SK-N-SH treated with all-trans-retinoic acid at 6 μM for 48 hours (cell line): ENCODE results near the gene RALGPS1.

Experiments
- ATAC-seq: fragments of 200-7000 bp; cut with Tn5 transposase; 3 replicates; pipeline ENCODE4 v1.9.1; 2020; ENCODE audit warnings: mild to moderate bottlenecking, moderate library complexity
- ARNTL ChIP-seq: fragments of 450-650 bp; formaldehyde crosslinking; IDR thresholded peaks from 2 replicates; pipeline ENCODE4 v1.5.0; 2020; ENCODE audit warnings: low read depth, mild to moderate bottlenecking, moderate library complexity, borderline replicate concordance
- BACH2 ChIP-seq: fragments of 250-450 bp; sonication (Bioruptor Pico); IDR thresholded peaks from 2 replicates; pipeline ENCODE4 v1.9.0; 2021; ENCODE audit warnings: mild to moderate bottlenecking, borderline replicate concordance
- CREB5 ChIP-seq: fragments of 250-450 bp; sonication (Bioruptor Pico); IDR thresholded peaks from 2 replicates; pipeline ENCODE4 v1.5.1; 2020; ENCODE audit warnings: low read depth, mild to moderate bottlenecking, moderate library complexity
- CSDC2 ChIP-seq: fragments of 250-450 bp; sonication (Bioruptor Pico); IDR thresholded peaks from 2 replicates; pipeline ENCODE4 v1.5.0; 2020; ENCODE audit warnings: mild to moderate bottlenecking, moderate library complexity
- ESRRG ChIP-seq: fragments of 250-450 bp; sonication (Bioruptor Pico); IDR thresholded peaks from 2 replicates; pipeline ENCODE4 v1.6.1; 2021; ENCODE audit warnings: mild to moderate bottlenecking
- GLIS3 ChIP-seq: fragments of 250-450 bp; sonication (Bioruptor Pico); IDR thresholded peaks from 2 replicates; pipeline ENCODE4 v1.5.0; 2020; ENCODE audit warnings: mild to moderate bottlenecking, moderate library complexity
- ISL1 ChIP-seq: fragments of 250-450 bp; sonication (Bioruptor Pico); IDR thresholded peaks from 2 replicates; pipeline ENCODE4 v2.1.2; 2022; ENCODE audit warnings: mild to moderate bottlenecking, moderate library complexity
- OSR1 ChIP-seq: fragments of 250-450 bp; sonication (Bioruptor Pico); IDR thresholded peaks from 2 replicates; pipeline ENCODE4 v1.8.0; 2022; ENCODE audit warnings: moderate library complexity, mild to moderate bottlenecking, inconsistent platforms
- PATZ1 ChIP-seq: fragments of 250-450 bp; sonication (Bioruptor Pico); IDR thresholded peaks from 2 replicates; pipeline ENCODE4 v1.8.0; 2020; ENCODE audit warnings: mild to moderate bottlenecking, moderate library complexity, borderline replicate concordance
- POU6F1 ChIP-seq: fragments of 250-450 bp; sonication (Bioruptor Pico); IDR thresholded peaks from 2 replicates; pipeline ENCODE4 v1.8.0; 2021; ENCODE audit warnings: low read depth, mild to moderate bottlenecking, moderate library complexity, borderline replicate concordance
- PPARA ChIP-seq: fragments of 250-450 bp; sonication (Bioruptor Pico); IDR thresholded peaks from 2 replicates; pipeline ENCODE4 v1.5.0; 2020; ENCODE audit warnings: mild to moderate bottlenecking, borderline replicate concordance
- RARB ChIP-seq: fragments of 250-450 bp; sonication (Bioruptor Pico); IDR thresholded peaks from 2 replicates; pipeline ENCODE4 v1.8.0; 2021; ENCODE audit warnings: mild to moderate bottlenecking, moderate library complexity
- SNAI2 ChIP-seq: fragments of 250-450 bp; sonication (Bioruptor Pico); IDR thresholded peaks from 2 replicates; pipeline ENCODE4 v1.5.0; 2020; ENCODE audit warnings: mild to moderate bottlenecking, moderate library complexity
- TCF4 ChIP-seq: fragments of 250-450 bp; sonication (Bioruptor Pico); IDR thresholded peaks from 2 replicates; pipeline ENCODE4 v1.8.0; 2021; ENCODE audit warnings: mild to moderate bottlenecking, moderate library complexity, borderline replicate concordance
- TOX ChIP-seq: fragments of 250-450 bp; sonication (Bioruptor Pico); IDR thresholded peaks from 2 replicates; pipeline ENCODE4 v1.8.0; 2021; ENCODE audit warnings: mild to moderate bottlenecking, moderate library complexity, borderline replicate concordance
- TSHZ2 ChIP-seq: fragments of 250-450 bp; sonication (Bioruptor Pico); IDR thresholded peaks from 2 replicates; pipeline ENCODE4 v1.5.0; 2020; ENCODE audit warnings: mild to moderate bottlenecking, moderate library complexity
- ZFP3 ChIP-seq: fragments of 250-450 bp; sonication (Bioruptor Pico); IDR thresholded peaks from 2 replicates; pipeline ENCODE4 v1.5.0; 2020; ENCODE audit warnings: mild to moderate bottlenecking, moderate library complexity
- ZFP30 ChIP-seq: fragments of 450-650 bp; formaldehyde crosslinking; IDR thresholded peaks from 2 replicates; pipeline ENCODE4 v1.5.0; 2022; ENCODE audit warnings: mild to moderate bottlenecking, moderate library complexity
- ZNF565 ChIP-seq: fragments of 450-650 bp; formaldehyde crosslinking; conservative IDR thresholded peaks from 2 replicates; pipeline ENCODE4 v1.5.0; 2020; ENCODE audit warnings: low read depth, mild to moderate bottlenecking, moderate library complexity
- ZNF70 ChIP-seq: fragments of 450-650 bp; formaldehyde crosslinking; IDR thresholded peaks from 2 replicates; pipeline ENCODE4 v1.5.0; 2020; ENCODE audit warnings: mild to moderate bottlenecking, moderate library complexity
- ZNF8 ChIP-seq: fragments of 450-650 bp; formaldehyde crosslinking; IDR thresholded peaks from 2 replicates; pipeline ENCODE4 v1.5.0; 2020; ENCODE audit warnings: mild to moderate bottlenecking, moderate library complexity

The RALGPS1 gene

GRCh38 chr9:127174386-127175318, 260.1 kb downstream of the RALGPS1 start:
- ATAC-seq: no peak
- no peak for TF ChIP-seq TOX (CRISPR knock-in tag)
- no peak for TF ChIP-seq OSR1 (CRISPR knock-in tag)
- no peak for TF ChIP-seq CREB5
- TF ChIP-seq POU6F1 (CRISPR knock-in tag): no peak
- TF ChIP-seq PATZ1 (CRISPR knock-in tag): no peak
- no peak for TF ChIP-seq PPARA (CRISPR knock-in tag)
- no peak for TF ChIP-seq ISL1
- no peak for TF ChIP-seq ESRRG (CRISPR knock-in tag)
- no peak for TF ChIP-seq ZNF565 (CRISPR knock-in tag)
- TF ChIP-seq SNAI2 (CRISPR knock-in tag): no peak
- TF ChIP-seq TCF4 (CRISPR knock-in tag): no peak
- TF ChIP-seq ZFP30 (CRISPR knock-in tag): no peak
- TF ChIP-seq ZFP3 (CRISPR knock-in tag): no peak
- TF ChIP-seq RARB (CRISPR knock-in tag): no peak
- no peak for TF ChIP-seq ZNF8 (CRISPR knock-in tag)
- TF ChIP-seq ZNF70 (CRISPR knock-in tag): no peak
- TF ChIP-seq ARNTL (CRISPR knock-in tag): no peak

- TF ChIP-seq BACH2 (CRISPR knock-in tag) (no peak), PPARA (CRISPR knock-in tag) (no peak), ZFP30 (CRISPR knock-in tag) (no peak), OSR1 (CRISPR knock-in tag) (no peak), ZFP3 (CRISPR knock-in tag) (no peak), ZNF565 (CRISPR knock-in tag) (no peak), TSHZ2 (CRISPR knock-in tag) (no peak), ZNF70 (CRISPR knock-in tag) (no peak), ISL1 (no peak), RARB (CRISPR knock-in tag) (no peak), CSDC2 (CRISPR knock-in tag) (no peak), PATZ1 (CRISPR knock-in tag) (no peak), TOX (CRISPR knock-in tag) (no peak), ARNTL (CRISPR knock-in tag) (no peak), POU6F1 (CRISPR knock-in tag) (no peak), GLIS3 (CRISPR knock-in tag) (no peak)
- ATAC-seq: no peak
Measured at GRCh38 chr9:127175319-127175715, 260.7 kb downstream of the RALGPS1 start.
